NT2/D1 (cell line): Measurements from ENCODE around the gene HJV.
"Not testable (repeated sequence)": the region's sequence is repeated elsewhere in the genome, so short reads cannot be mapped to it uniquely, and the experiment has no call there.

Experiments used
- SUZ12 ChIP-seq: IDR thresholded peaks from 2 replicates; pipeline ENCODE4 v1.6.1; 2011; ENCODE audit not compliant: insufficient read length, insufficient read depth; ENCODE audit errors: extremely low read depth
- ZNF274 ChIP-seq: IDR thresholded peaks from 2 replicates; pipeline ENCODE4 v1.6.1; 2011; ENCODE audit warnings: mild to moderate bottlenecking, low read depth, low read length

DNA sequence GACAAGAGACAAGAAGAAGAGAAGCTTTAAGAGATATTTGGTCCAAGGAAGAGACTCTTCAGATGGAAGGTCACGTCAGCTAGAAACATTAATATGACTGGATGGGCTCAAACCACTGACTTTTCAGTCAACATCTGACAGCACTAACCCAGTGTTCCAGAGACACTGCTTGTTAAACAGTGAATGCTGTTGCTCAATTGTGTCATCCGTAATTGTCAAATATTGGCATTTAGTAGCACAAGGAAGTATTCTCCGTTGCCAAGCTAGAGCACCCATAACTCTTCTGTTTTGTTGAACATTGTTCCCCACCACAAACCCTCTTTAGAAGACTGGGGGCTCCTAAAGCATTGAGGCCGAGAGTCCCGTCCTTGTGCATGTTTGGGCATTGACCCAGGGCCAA lies 37.6 kb upstream of the HJV start:
- not testable (repeated sequence) for TF ChIP-seq ZNF274, SUZ12
